ENCODE results near the gene CTBP2. TPM values are rescaled to one million over a fixed set of nuclear protein-coding genes. Genes with fewer than 3 reads are reported as not detected.

CTBP2 gene
- total and polyA plus RNA-seq, 4 donors = 19.2 to 80.6 (median 63.2) TPM

DNA sequence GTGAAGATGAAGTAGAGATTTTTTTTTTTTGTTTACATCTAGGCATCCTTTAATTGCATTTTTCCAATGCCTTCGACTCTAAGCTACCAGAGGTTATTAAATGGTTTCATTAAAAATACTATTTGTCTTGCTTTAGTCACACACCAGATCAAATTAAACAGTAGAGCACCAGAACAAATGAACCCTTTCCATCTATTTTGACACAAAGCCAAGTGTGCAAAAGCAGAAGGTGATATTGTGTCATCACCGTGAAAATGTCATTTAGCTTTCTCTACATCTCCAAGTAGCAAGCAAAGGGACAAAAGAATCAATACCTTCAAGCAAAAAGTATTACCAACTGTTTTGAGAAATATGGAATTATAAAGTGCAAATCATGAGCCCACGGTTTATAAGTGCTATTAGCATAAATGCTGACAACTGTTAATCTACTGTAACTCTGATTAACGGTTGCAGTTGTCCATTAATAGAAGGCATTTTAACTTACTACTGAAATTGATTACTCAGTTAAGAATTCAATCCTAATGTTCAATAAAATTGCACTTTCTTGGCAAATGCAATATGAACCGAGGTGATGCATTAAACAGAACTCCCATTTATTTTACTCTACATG, 49.1 kb downstream of the CTBP2 start:
- Histone ChIP-seq H3K9me3 (ENCODE audit: control insufficient read depth in 4 of 4, insufficient read depth in 3 of 4, low read length in 3 of 4) (peaks cover 0 to 3% (median 0%) of the 10 kb centered on the region in 4 donors), H3K4me1 (ENCODE audit: control insufficient read depth in 5 of 5, insufficient read depth in 5 of 5, low read length in 5 of 5) (peaks cover 0 to 12% (median 9%) of the 10 kb centered on the region in 5 donors), H3K27ac (ENCODE audit: low read depth in 1 of 2, low read length in 1 of 2) (no peak overlapping the region), H3K27me3 (ENCODE audit: control insufficient read depth in 3 of 3, insufficient read depth in 3 of 3, low read length in 2 of 3) (no peaks in the 10 kb centered on the region), H3K36me3 (ENCODE audit: control insufficient read depth in 4 of 4, insufficient read depth in 4 of 4, low read length in 4 of 4) (peaks cover 11 to 28% (median 22%) of the 10 kb centered on the region in 4 donors), H3K9ac (ENCODE audit: insufficient read depth in 1 of 2, low read length in 2 of 2) (no peak overlapping the region), H3K4me3 (no peak overlapping the region)
- TF ChIP-seq, protein P1, sequence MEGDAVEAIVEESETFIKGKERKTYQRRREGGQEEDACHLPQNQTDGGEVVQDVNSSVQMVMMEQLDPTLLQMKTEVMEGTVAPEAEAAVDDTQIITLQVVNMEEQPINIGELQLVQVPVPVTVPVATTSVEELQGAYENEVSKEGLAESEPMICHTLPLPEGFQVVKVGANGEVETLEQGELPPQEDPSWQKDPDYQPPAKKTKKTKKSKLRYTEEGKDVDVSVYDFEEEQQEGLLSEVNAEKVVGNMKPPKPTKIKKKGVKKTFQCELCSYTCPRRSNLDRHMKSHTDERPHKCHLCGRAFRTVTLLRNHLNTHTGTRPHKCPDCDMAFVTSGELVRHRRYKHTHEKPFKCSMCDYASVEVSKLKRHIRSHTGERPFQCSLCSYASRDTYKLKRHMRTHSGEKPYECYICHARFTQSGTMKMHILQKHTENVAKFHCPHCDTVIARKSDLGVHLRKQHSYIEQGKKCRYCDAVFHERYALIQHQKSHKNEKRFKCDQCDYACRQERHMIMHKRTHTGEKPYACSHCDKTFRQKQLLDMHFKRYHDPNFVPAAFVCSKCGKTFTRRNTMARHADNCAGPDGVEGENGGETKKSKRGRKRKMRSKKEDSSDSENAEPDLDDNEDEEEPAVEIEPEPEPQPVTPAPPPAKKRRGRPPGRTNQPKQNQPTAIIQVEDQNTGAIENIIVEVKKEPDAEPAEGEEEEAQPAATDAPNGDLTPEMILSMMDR (IDR thresholded peaks at IDR 0.05; ENCODE audit: control extremely low read depth, extremely low read depth) = no peak
- no peak for DNase-seq
- 71% methylated on average over 5 of the region's 5 CpGs for WGBS, 2 donors
- ATAC-seq (ENCODE audit: insufficient read depth, low FRiP score) = no peak

DNA sequence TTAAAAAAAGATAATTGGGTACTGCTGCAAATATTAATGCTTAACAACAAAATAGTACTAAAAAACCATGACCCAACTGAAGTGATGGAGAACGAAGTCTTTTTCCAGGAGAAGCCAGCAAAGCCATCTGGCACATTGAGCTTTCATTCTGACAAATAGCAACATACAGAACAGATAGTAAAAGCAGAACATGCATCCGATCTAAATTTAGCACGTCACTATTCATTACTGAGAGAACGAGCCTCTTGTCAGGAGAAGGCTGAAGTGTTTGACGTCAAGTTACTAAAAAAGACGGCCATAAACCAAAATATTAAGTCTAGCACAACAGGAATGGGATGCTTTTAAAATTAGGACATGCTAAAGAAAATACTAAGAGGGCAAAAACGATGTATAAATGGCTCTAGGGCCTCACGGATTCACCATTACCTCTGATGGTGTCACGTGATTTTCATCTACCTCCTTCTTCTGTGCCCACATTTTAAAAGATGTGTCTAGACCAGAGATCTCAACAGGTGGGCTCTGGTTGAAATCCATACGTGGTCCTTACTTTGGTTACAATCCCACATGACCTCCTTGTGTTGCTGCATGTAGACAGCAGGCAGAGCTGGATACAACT, 52.3 kb downstream of the CTBP2 start:
- TF ChIP-seq, protein P1 (IDR thresholded peaks at IDR 0.05; ENCODE audit: control extremely low read depth, extremely low read depth) = no peak
- Histone ChIP-seq H3K9ac (ENCODE audit: insufficient read depth in 1 of 2, low read length in 2 of 2) (no peak overlapping the region), H3K36me3 (ENCODE audit: control insufficient read depth in 4 of 4, insufficient read depth in 4 of 4, low read length in 4 of 4) (peaks cover 11 to 33% (median 25%) of the 10 kb centered on the region in 4 donors), H3K4me1 (ENCODE audit: control insufficient read depth in 5 of 5, insufficient read depth in 5 of 5, low read length in 5 of 5) (peaks cover 0 to 12% (median 0%) of the 10 kb centered on the region in 5 donors), H3K27me3 (ENCODE audit: control insufficient read depth in 3 of 3, insufficient read depth in 3 of 3, low read length in 2 of 3) (no peaks in the 10 kb centered on the region), H3K4me3 (no peak overlapping the region), H3K9me3 (ENCODE audit: control insufficient read depth in 4 of 4, insufficient read depth in 3 of 4, low read length in 3 of 4) (peaks cover 0 to 3% (median 0%) of the 10 kb centered on the region in 4 donors), H3K27ac (ENCODE audit: low read depth in 1 of 2, low read length in 1 of 2) (no peak overlapping the region)
- DNase-seq (no peak), ATAC-seq (ENCODE audit: insufficient read depth, low FRiP score) (no peak)
- 94 to 97% methylated on average over 10 of the region's 10 CpGs for WGBS, 2 donors

DNA sequence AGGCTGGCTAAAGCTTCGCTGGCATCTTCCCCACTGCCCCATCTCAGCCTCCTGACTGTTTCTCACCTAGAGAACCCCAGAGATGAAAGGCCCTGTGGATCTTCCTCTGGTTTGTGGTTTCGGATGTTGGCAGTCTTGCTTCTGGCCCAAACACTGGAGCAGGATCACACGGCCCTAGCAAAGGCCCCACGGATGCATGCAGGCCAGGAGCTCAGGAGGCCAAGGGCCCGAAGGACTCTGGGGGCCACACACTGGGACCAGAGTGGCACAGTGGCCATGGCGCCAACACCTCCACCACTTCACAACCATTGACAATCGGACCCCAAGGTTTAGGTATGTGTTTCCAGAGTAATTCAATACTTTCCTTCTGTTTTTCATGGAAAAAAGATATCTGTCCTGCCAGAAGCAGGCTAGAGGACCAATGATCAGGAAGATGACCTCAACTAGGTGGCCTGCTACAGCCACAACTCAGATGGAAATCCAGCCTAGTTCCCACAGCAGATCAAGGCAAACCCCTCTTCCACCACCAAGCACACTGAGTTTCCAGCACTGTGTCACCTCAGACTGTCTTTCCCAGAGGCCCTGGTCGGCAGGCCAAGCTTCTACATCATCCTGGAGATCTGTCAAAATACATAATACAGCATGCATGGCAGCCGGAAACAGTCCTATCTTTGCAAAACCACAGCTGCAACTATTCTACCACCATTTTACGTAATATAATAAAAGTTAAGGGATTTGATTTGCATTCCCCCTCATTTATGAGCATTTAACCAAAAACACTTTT, 53.0 kb downstream of the CTBP2 start:
- 83 to 84% methylated on average over 10 of the region's 10 CpGs for WGBS, 2 donors

More for the DNA sequence above, 53.0 kb downstream of the CTBP2 start:
- ATAC-seq (ENCODE audit: insufficient read depth, low FRiP score) (no peak), DNase-seq (no peak)
- TF ChIP-seq, protein P1 (IDR thresholded peaks at IDR 0.05; ENCODE audit: control extremely low read depth, extremely low read depth) = no peak
- Histone ChIP-seq H3K36me3 (ENCODE audit: control insufficient read depth in 4 of 4, insufficient read depth in 4 of 4, low read length in 4 of 4) (peaks cover 11 to 34% (median 26%) of the 10 kb centered on the region in 4 donors), H3K9ac (ENCODE audit: insufficient read depth in 1 of 2, low read length in 2 of 2) (no peak overlapping the region), H3K4me3 (no peak overlapping the region), H3K4me1 (ENCODE audit: control insufficient read depth in 5 of 5, insufficient read depth in 5 of 5, low read length in 5 of 5) (peaks cover 0 to 19% (median 5%) of the 10 kb centered on the region in 5 donors), H3K27me3 (ENCODE audit: control insufficient read depth in 3 of 3, insufficient read depth in 3 of 3, low read length in 2 of 3) (no peaks in the 10 kb centered on the region), H3K9me3 (ENCODE audit: control insufficient read depth in 4 of 4, insufficient read depth in 3 of 4, low read length in 3 of 4) (peaks cover 0 to 3% (median 0%) of the 10 kb centered on the region in 4 donors), H3K27ac (ENCODE audit: low read depth in 1 of 2, low read length in 1 of 2) (no peak overlapping the region)
